HL-60/S4 treated with phorbol 12-myristate 13-acetate at 8.2 ng/mL for 4 days and 3 days (cell line): ENCODE measurements around the gene CHRNG.

Source experiments
- in situ Hi-C: fragments of 300-500 bp; cut with MboI; formaldehyde crosslinking; loops from 2 replicates; pipeline ENCODE4 v1.15.0; 2022; ENCODE audit warnings: low sequenced_read_pairs

Gene CHRNG

GRCh38 chr2:232504438-232504837 is 35.1 kb upstream of the CHRNG start:
- in situ Hi-C loops = no loop called here

GRCh38 chr2:232505856-232506255 is 33.6 kb upstream of the CHRNG start:
- in situ Hi-C loops = no loop called here

GRCh38 chr2:232506709-232507108 is 32.8 kb upstream of the CHRNG start:
- in situ Hi-C loops = no loop called here

- in situ Hi-C loops = no loop called here
These were observed 31.2 kb upstream of the CHRNG start for GRCh38 chr2:232508251-232508650.

GRCh38 chr2:232511336-232511890 is 28.1 kb upstream of the CHRNG start:
- in situ Hi-C loops = no loop called here

- in situ Hi-C loops = no loop called here
These were observed 26.9 kb upstream of the CHRNG start for GRCh38 chr2:232512602-232513001.

GRCh38 chr2:232513353-232513752 is 26.1 kb upstream of the CHRNG start:
- in situ Hi-C loops = no loop called here

- in situ Hi-C loops = no loop called here
These were observed 23.9 kb upstream of the CHRNG start for GRCh38 chr2:232515639-232516038.

GRCh38 chr2:232516551-232516950 is 22.9 kb upstream of the CHRNG start:
- in situ Hi-C loops = no loop called here

- in situ Hi-C loops = no loop called here
These were observed 20.6 kb upstream of the CHRNG start for GRCh38 chr2:232518844-232519243.

GRCh38 chr2:232519581-232520438 is 19.7 kb upstream of the CHRNG start, which contains the start of gene PRSS56:
Gene PRSS56 (plus strand): TSS chr2:232520388. CDS start chr2:232520599, 211 bp downstream.
- in situ Hi-C loops = no loop called here

GRCh38 chr2:232520489-232520888 is 19.0 kb upstream of the CHRNG start:
- in situ Hi-C loops = no loop called here

- in situ Hi-C loops = no loop called here
These were observed 18.4 kb upstream of the CHRNG start for GRCh38 chr2:232521098-232521497.

GRCh38 chr2:232521959-232522622 is 17.4 kb upstream of the CHRNG start:
- in situ Hi-C loops = no loop called here

- in situ Hi-C loops = no loop called here
These were observed 16.7 kb upstream of the CHRNG start for GRCh38 chr2:232522623-232523401.

- in situ Hi-C loops = no loop called here
These were observed 16.1 kb upstream of the CHRNG start for GRCh38 chr2:232523402-232523681.

- in situ Hi-C loops = no loop called here
These were observed 15.6 kb upstream of the CHRNG start for GRCh38 chr2:232523682-232524597.

GRCh38 chr2:232524771-232525170 is 14.7 kb upstream of the CHRNG start:
- in situ Hi-C loops = no loop called here

GRCh38 chr2:232525199-232525598 is 14.3 kb upstream of the CHRNG start:
- in situ Hi-C loops = no loop called here

- in situ Hi-C loops = no loop called here
These were observed 13.6 kb upstream of the CHRNG start, which contains the start of gene CHRND for GRCh38 chr2:232525791-232526371. Gene CHRND (plus strand): TSS chr2:232526160. CDS start chr2:232526216, 56 bp downstream.
